Ishikawa (cell line): ENCODE data around the gene NAV2.

Source experiments
- CEBPB ChIP-seq: IDR thresholded peaks from 2 replicates; pipeline ENCODE4 v1.6.1; 2012
- CREB1 ChIP-seq: IDR thresholded peaks from 2 replicates; pipeline ENCODE4 v1.6.1; 2012; ENCODE audit warnings: low read depth
- EGR1 ChIP-seq: IDR thresholded peaks from 2 replicates; pipeline ENCODE4 v1.6.1; 2012
- EP300 ChIP-seq: IDR thresholded peaks from 2 replicates; pipeline ENCODE4 v1.6.1; 2012; ENCODE audit warnings: borderline replicate concordance
- FOXM1 ChIP-seq: IDR thresholded peaks from 2 replicates; pipeline ENCODE4 v1.6.1; 2012; ENCODE audit warnings: low read depth, borderline replicate concordance
- MAX ChIP-seq: IDR thresholded peaks from 2 replicates; pipeline ENCODE4 v1.6.1; 2012
- NFIC ChIP-seq: IDR thresholded peaks from 2 replicates; pipeline ENCODE4 v1.6.1; 2012
- RAD21 ChIP-seq: IDR thresholded peaks from 2 replicates; pipeline ENCODE4 v1.6.1; 2012; ENCODE audit warnings: low read depth
- REST ChIP-seq: IDR thresholded peaks from 2 replicates; pipeline ENCODE4 v1.6.1; 2012; ENCODE audit warnings: low read depth, mild to moderate bottlenecking
- TAF1 ChIP-seq: IDR thresholded peaks from 2 replicates; pipeline ENCODE4 v1.6.1; 2012; ENCODE audit warnings: low read depth, mild to moderate bottlenecking
- TCF12 ChIP-seq: IDR thresholded peaks from 2 replicates; pipeline ENCODE4 v1.6.1; 2012; ENCODE audit warnings: low read depth
- TEAD4 ChIP-seq: IDR thresholded peaks from 2 replicates; pipeline ENCODE4 v1.6.1; 2012
- USF1 ChIP-seq: IDR thresholded peaks from 2 replicates; pipeline ENCODE4 v1.6.1; 2012
- YY1 ChIP-seq: IDR thresholded peaks from 2 replicates; pipeline ENCODE4 v1.6.1; 2012; ENCODE audit warnings: low read depth
- ZBTB7A ChIP-seq: IDR thresholded peaks from 2 replicates; pipeline ENCODE4 v1.6.1; 2012; ENCODE audit warnings: low read depth

The NAV2 gene

GRCh38 chr11:19976281-19976941, 263.8 kb downstream of the NAV2 start:
- no peak for TF ChIP-seq CREB1
- no peak for TF ChIP-seq EP300
- TF ChIP-seq ZBTB7A = no peak
- no peak for TF ChIP-seq TEAD4
- TF ChIP-seq FOXM1 = no peak
- TF ChIP-seq USF1 = no peak
- TF ChIP-seq TAF1 = no peak
- no peak for TF ChIP-seq TCF12
- TF ChIP-seq NFIC = no peak
- TF ChIP-seq CEBPB = no peak
- no peak for TF ChIP-seq RAD21
- no peak for TF ChIP-seq EGR1
- no peak for TF ChIP-seq YY1
- TF ChIP-seq MAX = no peak
- TF ChIP-seq REST = no peak

GRCh38 chr11:19977941-19978340, 265.3 kb downstream of the NAV2 start:
- no peak for TF ChIP-seq FOXM1
- TF ChIP-seq NFIC = no peak
- no peak for TF ChIP-seq YY1
- TF ChIP-seq USF1 = no peak
- TF ChIP-seq CEBPB = no peak
- TF ChIP-seq TAF1 = no peak
- no peak for TF ChIP-seq RAD21
- no peak for TF ChIP-seq EGR1
- TF ChIP-seq CREB1 = no peak
- no peak for TF ChIP-seq ZBTB7A
- TF ChIP-seq REST = no peak
- TF ChIP-seq TEAD4 = no peak
- TF ChIP-seq MAX = no peak
- no peak for TF ChIP-seq TCF12
- no peak for TF ChIP-seq EP300

GRCh38 chr11:19978668-19979518, 266.3 kb downstream of the NAV2 start:
- peak; percentile 55 for TF ChIP-seq CEBPB
- no peak for TF ChIP-seq TEAD4
- no peak for TF ChIP-seq EGR1

- no peak for TF ChIP-seq EP300
- no peak for TF ChIP-seq NFIC
- TF ChIP-seq MAX = no peak
- TF ChIP-seq REST = no peak
- no peak for TF ChIP-seq USF1
- TF ChIP-seq TCF12 = no peak
Measured at GRCh38 chr11:19979519-19979845, 266.8 kb downstream of the NAV2 start.
